HepG2 (cell line): ENCODE measurements around the gene CDYL. TPM values are rescaled to one million over a fixed set of nuclear protein-coding genes. Genes with fewer than 3 reads are reported as not detected.
A peak's percentile ranks its signal among the peaks of the same experiment; 100 is the strongest.

Experiments used
- FIP1L1 ChIP-seq: fragments of 200-400 bp; formaldehyde crosslinking; IDR thresholded peaks from 2 replicates; pipeline ENCODE4 v1.6.1; 2018; ENCODE audit warnings: low read depth, mild to moderate bottlenecking, low read length, moderate library complexity, borderline replicate concordance; ENCODE audit not compliant: insufficient read depth
- FOXJ3 ChIP-seq: sonication (generic); formaldehyde crosslinking; IDR thresholded peaks from 2 replicates; pipeline ENCODE4 v1.4.0; 2020; ENCODE audit warnings: missing genetic modification reagents, mild to moderate bottlenecking, borderline replicate concordance
- GABPA ChIP-seq, 2 experiments: IDR thresholded peaks; 2 replicates each; pipeline ENCODE4 v1.6.1; 2011 to 2016; ENCODE audit warnings: low read depth in 2 of 2, low read length in 1 of 2, missing biosample characterization in 1 of 2, missing genetic modification characterization in 1 of 2
- MLLT10 ChIP-seq: sonication (generic); formaldehyde crosslinking; IDR thresholded peaks from 2 replicates; pipeline ENCODE4 v1.4.0; 2020; ENCODE audit warnings: missing genetic modification reagents
- MZF1 ChIP-seq: sonication (generic); formaldehyde crosslinking; IDR thresholded peaks from 2 replicates; pipeline ENCODE4 v1.8.1; 2023; ENCODE audit warnings: mild to moderate bottlenecking, missing genetic modification reagents, borderline replicate concordance
- PRMT3 ChIP-seq: sonication (generic); formaldehyde crosslinking; IDR thresholded peaks from 2 replicates; pipeline ENCODE4 v1.8.1; 2022; ENCODE audit warnings: low read depth, mild to moderate bottlenecking, moderate library complexity, missing genetic modification reagents, borderline replicate concordance
- RFXANK ChIP-seq: IDR thresholded peaks from 2 replicates; pipeline ENCODE4 v1.6.1; 2016
- SIN3B ChIP-seq: fragments of 150-350 bp; IDR thresholded peaks from 2 replicates; pipeline ENCODE4 v1.6.1; 2014; ENCODE audit warnings: low read length
- SYNCRIP ChIP-seq: fragments of 200-400 bp; formaldehyde crosslinking; IDR thresholded peaks from 2 replicates; pipeline ENCODE4 v1.6.1; 2018; ENCODE audit warnings: mild to moderate bottlenecking, low read depth, low read length; ENCODE audit not compliant: insufficient read depth
- TGIF2 ChIP-seq: IDR thresholded peaks from 2 replicates; pipeline ENCODE4 v1.6.1; 2016; ENCODE audit warnings: control low read depth, missing compliant biosample characterization
- ZMYM2 ChIP-seq: sonication (generic); formaldehyde crosslinking; IDR thresholded peaks from 2 replicates; pipeline ENCODE4 v1.8.0; 2022; ENCODE audit warnings: mild to moderate bottlenecking, missing genetic modification reagents
- ZNF124 ChIP-seq: sonication (generic); formaldehyde crosslinking; IDR thresholded peaks from 2 replicates; pipeline ENCODE4 v1.4.0; 2020; ENCODE audit warnings: missing genetic modification reagents
- ZNF232 ChIP-seq: sonication (generic); formaldehyde crosslinking; IDR thresholded peaks from 2 replicates; pipeline ENCODE4 v1.4.0; 2020; ENCODE audit warnings: missing genetic modification reagents, borderline replicate concordance
- ZNF382 ChIP-seq: sonication (generic); formaldehyde crosslinking; IDR thresholded peaks from 2 replicates; pipeline ENCODE4 v1.5.0; 2020; ENCODE audit warnings: missing genetic modification reagents, mild to moderate bottlenecking, borderline replicate concordance
- ZNF446 ChIP-seq: sonication (generic); formaldehyde crosslinking; IDR thresholded peaks from 2 replicates; pipeline ENCODE4 v1.5.0; 2020; ENCODE audit warnings: mild to moderate bottlenecking, missing genetic modification reagents
- ZNF652 ChIP-seq: IDR thresholded peaks from 2 replicates; pipeline ENCODE4 v1.6.1; 2016; ENCODE audit warnings: low read depth, borderline replicate concordance
- ZSCAN25 ChIP-seq: sonication (generic); formaldehyde crosslinking; IDR thresholded peaks from 2 replicates; pipeline ENCODE4 v1.8.0; 2022; ENCODE audit warnings: mild to moderate bottlenecking, missing genetic modification reagents
- polyA plus RNA-seq, 8 experiments: library from polyadenylated mRNA; depleted of rRNA in 3 of 8; stranded (reverse) in 7 of 8; unstranded in 1 of 8; fragments of >200 nt; fragmentation: Illumina TruSeq in 4 of 8; extraction: Trizol in 4 of 8; gene quantifications; 2 replicates each; pipeline versions ENCODE4 v1.2.1 to v1.2.3, GENCODE V29; 2011 to 2016; ENCODE audit warnings: low read depth in 4 of 8, missing spikeins in 1 of 8, mixed read lengths in 1 of 8; ENCODE audit not compliant: insufficient read depth in 1 of 8
- total RNA-seq, 5 experiments: library from RNA; depleted of rRNA; stranded (reverse); fragments of >200 nt; fragmentation: Illumina TruSeq; extraction: Trizol; gene quantifications; 2 replicates each; pipeline ENCODE4 v1.2.3, GENCODE V29; 2016; ENCODE audit warnings: low read depth in 1 of 5
- TF ChIP-seq, protein P1 (sequence below): sonication (generic); formaldehyde crosslinking; IDR thresholded peaks from 2 replicates; pipeline ENCODE4 v1.4.0; 2020; ENCODE audit warnings: missing genetic modification reagents
- TF ChIP-seq, protein P2 (sequence below): sonication (generic); formaldehyde crosslinking; IDR thresholded peaks from 2 replicates; pipeline ENCODE4 v1.5.0; 2020; ENCODE audit warnings: mild to moderate bottlenecking, missing genetic modification reagents, borderline replicate concordance
- TF ChIP-seq, protein P3 (sequence below): sonication (generic); formaldehyde crosslinking; IDR thresholded peaks from 2 replicates; pipeline ENCODE4 v1.8.1; 2023; ENCODE audit warnings: mild to moderate bottlenecking, inconsistent platforms, moderate library complexity, missing genetic modification reagents, borderline replicate concordance

The CDYL gene
- total and polyA plus RNA-seq, 2 of the 13 experiments (the other 11 are each of a cell fraction or from before 2014, with no cell fraction given): 22.8 to 105 TPM

DNA sequence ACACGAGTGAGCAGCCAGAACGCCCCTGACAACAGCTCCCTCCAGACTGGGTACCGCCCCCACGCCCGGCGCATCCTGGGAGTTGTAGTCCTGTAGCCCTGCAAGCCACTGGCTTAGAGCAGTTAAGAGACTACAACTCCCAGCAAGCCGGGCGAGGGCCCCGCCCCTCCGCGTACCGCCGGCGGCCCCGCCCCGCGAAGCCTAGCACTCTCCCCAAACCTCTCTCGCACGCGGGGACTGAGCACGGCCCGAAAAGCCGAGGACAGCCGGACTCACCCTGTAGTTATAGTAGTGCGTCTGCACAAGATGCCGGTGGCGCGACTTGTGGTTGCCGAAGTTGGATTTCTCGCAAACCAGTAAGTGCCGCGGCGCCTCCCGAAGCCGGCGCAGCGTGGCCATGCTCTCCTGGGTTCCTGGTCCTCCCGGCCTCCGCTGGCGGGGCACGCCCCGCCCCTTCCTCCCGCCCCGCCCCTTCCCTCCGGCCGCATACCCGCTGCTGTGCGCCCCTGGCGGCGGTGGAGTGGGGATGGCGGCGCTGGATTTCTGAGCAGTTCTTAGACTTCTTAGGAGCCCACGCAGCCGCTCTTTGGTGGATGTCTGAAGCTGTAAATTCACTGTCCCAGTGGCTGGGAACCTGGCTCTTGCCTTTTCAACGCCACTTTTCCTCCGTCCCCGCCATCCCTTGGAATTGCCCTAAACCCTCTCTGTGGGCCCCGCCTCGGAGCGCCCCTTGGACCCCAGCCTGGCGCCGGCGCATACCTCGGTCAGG, 227.6 kb downstream of the CDYL start, which contains the start of gene RPP40 (continued):
- TF ChIP-seq, protein P1, sequence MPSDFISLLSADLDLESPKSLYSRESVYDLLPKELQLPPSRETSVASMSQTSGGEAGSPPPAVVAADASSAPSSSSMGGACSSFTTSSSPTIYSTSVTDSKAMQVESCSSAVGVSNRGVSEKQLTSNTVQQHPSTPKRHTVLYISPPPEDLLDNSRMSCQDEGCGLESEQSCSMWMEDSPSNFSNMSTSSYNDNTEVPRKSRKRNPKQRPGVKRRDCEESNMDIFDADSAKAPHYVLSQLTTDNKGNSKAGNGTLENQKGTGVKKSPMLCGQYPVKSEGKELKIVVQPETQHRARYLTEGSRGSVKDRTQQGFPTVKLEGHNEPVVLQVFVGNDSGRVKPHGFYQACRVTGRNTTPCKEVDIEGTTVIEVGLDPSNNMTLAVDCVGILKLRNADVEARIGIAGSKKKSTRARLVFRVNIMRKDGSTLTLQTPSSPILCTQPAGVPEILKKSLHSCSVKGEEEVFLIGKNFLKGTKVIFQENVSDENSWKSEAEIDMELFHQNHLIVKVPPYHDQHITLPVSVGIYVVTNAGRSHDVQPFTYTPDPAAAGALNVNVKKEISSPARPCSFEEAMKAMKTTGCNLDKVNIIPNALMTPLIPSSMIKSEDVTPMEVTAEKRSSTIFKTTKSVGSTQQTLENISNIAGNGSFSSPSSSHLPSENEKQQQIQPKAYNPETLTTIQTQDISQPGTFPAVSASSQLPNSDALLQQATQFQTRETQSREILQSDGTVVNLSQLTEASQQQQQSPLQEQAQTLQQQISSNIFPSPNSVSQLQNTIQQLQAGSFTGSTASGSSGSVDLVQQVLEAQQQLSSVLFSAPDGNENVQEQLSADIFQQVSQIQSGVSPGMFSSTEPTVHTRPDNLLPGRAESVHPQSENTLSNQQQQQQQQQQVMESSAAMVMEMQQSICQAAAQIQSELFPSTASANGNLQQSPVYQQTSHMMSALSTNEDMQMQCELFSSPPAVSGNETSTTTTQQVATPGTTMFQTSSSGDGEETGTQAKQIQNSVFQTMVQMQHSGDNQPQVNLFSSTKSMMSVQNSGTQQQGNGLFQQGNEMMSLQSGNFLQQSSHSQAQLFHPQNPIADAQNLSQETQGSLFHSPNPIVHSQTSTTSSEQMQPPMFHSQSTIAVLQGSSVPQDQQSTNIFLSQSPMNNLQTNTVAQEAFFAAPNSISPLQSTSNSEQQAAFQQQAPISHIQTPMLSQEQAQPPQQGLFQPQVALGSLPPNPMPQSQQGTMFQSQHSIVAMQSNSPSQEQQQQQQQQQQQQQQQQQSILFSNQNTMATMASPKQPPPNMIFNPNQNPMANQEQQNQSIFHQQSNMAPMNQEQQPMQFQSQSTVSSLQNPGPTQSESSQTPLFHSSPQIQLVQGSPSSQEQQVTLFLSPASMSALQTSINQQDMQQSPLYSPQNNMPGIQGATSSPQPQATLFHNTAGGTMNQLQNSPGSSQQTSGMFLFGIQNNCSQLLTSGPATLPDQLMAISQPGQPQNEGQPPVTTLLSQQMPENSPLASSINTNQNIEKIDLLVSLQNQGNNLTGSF: peak; percentile 94
- TF ChIP-seq SIN3B: no peak
- no peak for TF ChIP-seq SYNCRIP
- peak; percentile 96 for TF ChIP-seq ZNF232 (CRISPR knock-in tag)
- TF ChIP-seq, protein P2, sequence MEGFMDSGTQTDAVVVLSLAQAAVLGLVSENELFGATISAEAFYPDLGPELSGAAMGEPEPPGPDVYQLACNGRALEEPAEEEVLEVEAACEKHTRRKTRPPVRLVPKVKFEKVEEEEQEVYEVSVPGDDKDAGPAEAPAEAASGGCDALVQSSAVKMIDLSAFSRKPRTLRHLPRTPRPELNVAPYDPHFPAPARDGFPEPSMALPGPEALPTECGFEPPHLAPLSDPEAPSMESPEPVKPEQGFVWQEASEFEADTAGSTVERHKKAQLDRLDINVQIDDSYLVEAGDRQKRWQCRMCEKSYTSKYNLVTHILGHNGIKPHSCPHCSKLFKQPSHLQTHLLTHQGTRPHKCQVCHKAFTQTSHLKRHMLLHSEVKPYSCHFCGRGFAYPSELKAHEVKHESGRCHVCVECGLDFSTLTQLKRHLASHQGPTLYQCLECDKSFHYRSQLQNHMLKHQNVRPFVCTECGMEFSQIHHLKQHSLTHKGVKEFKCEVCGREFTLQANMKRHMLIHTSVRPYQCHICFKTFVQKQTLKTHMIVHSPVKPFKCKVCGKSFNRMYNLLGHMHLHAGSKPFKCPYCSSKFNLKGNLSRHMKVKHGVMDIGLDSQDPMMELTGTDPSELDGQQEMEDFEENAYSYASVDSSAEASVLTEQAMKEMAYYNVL (CRISPR knock-in tag): peak; percentile 67; the same call in 1 of the 2 replicates
- TF ChIP-seq ZNF652: no peak
- TF ChIP-seq ZMYM2 (CRISPR knock-in tag): no peak; the same call in 1 of the 2 replicates
- TF ChIP-seq GABPA (IDR thresholded peaks at IDR 0.05; ENCODE audit: low read depth, low read length): peak; percentile 43
- TF ChIP-seq GABPA (CRISPR knock-in tag; IDR thresholded peaks at IDR 0.05; ENCODE audit: low read depth): peak; percentile 44
- no peak for TF ChIP-seq PRMT3 (CRISPR knock-in tag)
- peak; percentile 51; the same call in 1 of the 2 replicates for TF ChIP-seq FOXJ3 (CRISPR knock-in tag)
- no peak for TF ChIP-seq MZF1 (CRISPR knock-in tag)
- no peak for TF ChIP-seq ZNF382
- peak; percentile 75; the same call in 1 of the 2 replicates for TF ChIP-seq TGIF2
- peak; percentile 54 for TF ChIP-seq ZNF446 (CRISPR knock-in tag)
- peak; percentile 37; the same call in 1 of the 2 replicates for TF ChIP-seq ZNF124 (CRISPR knock-in tag)
- TF ChIP-seq, protein P3, sequence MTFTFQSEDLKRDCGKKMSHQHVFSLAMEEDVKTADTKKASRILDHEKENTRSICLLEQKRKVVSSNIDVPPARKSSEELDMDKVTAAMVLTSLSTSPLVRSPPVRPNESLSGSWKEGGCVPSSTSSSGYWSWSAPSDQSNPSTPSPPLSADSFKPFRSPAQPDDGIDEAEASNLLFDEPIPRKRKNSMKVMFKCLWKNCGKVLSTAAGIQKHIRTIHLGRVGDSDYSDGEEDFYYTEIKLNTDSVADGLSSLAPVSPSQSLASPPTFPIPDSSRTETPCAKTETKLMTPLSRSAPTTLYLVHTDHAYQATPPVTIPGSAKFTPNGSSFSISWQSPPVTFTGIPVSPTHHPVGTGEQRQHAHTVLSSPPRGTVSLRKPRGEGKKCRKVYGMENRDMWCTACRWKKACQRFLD (CRISPR knock-in tag): peak; percentile 96; the same call in 1 of the 2 replicates
- no peak; the same call in 1 of the 2 replicates for TF ChIP-seq ZSCAN25
- no peak for TF ChIP-seq FIP1L1
- TF ChIP-seq RFXANK (CRISPR knock-in tag): peak; percentile 17; the same call in 1 of the 2 replicates
- TF ChIP-seq MLLT10: no peak
